HCT116 (cell line): Measurements from ENCODE around the gene GRAP. TPM values are rescaled to one million over a fixed set of nuclear protein-coding genes. Genes with fewer than 3 reads are reported as not detected.
"Not testable (repeated sequence)": the region's sequence is repeated elsewhere in the genome, so short reads cannot be mapped to it uniquely, and the experiment has no call there.

Experiments
- ATAC-seq: fragments of 200-7000 bp; cut with Tn5 transposase; 2 replicates; pipeline ENCODE4 v1.9.1; 2020; ENCODE audit warnings: mild to moderate bottlenecking, moderate library complexity
- BruUV-seq: library from RNA; stranded (reverse); fragments of 400-500 nt; replicated peaks from 2 replicates; lab custom pipeline; 2021; lab: Mats Ljungman, UMichigan
- CTCF ChIA-PET: fragments of 300-600 bp; sonication (Branson Sonifier 250); formaldehyde crosslinking; loops from one replicate; lab custom pipeline; 2021; ENCODE audit warnings: antibody characterized with exemption; lab: Charles Lee
- POLR2A ChIA-PET: fragments of 300-600, 350-600 bp; sonication (Branson Sonifier 250); formaldehyde crosslinking; loops from one replicate; lab custom pipeline; 2021; ENCODE audit warnings: antibody characterized with exemption; lab: Charles Lee
- RAD21 ChIA-PET, 2 experiments: fragments of 300-600 bp; sonication (Branson Sonifier 250); formaldehyde crosslinking; loops; one replicate each; lab custom pipeline; 2023; ENCODE audit warnings: low total read pairs in 2 of 2; ENCODE audit not compliant: uncharacterized antibody in 2 of 2, unreplicated experiment in 2 of 2, low non-redundant PET in 1 of 2; lab: Charles Lee
- DNase-seq: peaks from one replicate; pipeline ENCODE4 v3.0.0-alpha.2; 2010; ENCODE audit warnings: low read depth, low spot score
- H2AFZ ChIP-seq: fragments of 200-600 bp; shearing (Covaris generic), sonication (generic); 2 replicates; pipeline ENCODE4 v1.6.1; 2017; ENCODE audit warnings: low read depth, mixed run types, mixed read lengths, antibody characterized with exemption, low read length; ENCODE audit not compliant: poor library complexity, severe bottlenecking
- H3K27ac ChIP-seq: 2 replicates; pipeline ENCODE4 v1.5.1; 2012; ENCODE audit warnings: low read depth, low read length
- H3K27me3 ChIP-seq: fragments of 200-600 bp; sonication (generic); 2 replicates; pipeline ENCODE4 v1.6.1; 2016; ENCODE audit warnings: mixed run types, low read length, mixed read lengths; ENCODE audit not compliant: insufficient read depth
- H3K36me3 ChIP-seq, 2 experiments: fragments of 200-500 bp in 1 of 2; fragments of 200-600 bp in 1 of 2; sonication (Bioruptor generic) in 1 of 2; sonication (generic) in 1 of 2; 2 replicates each; pipeline versions ENCODE4 v1.5.1 to v1.6.1; 2014 to 2016; ENCODE audit warnings: low read length in 2 of 2, inconsistent platforms in 1 of 2, mixed read lengths in 1 of 2, mixed run types in 1 of 2; ENCODE audit not compliant: insufficient read depth in 2 of 2, control insufficient read depth in 1 of 2
- H3K4me1 ChIP-seq, 2 experiments: fragments of 200-600 bp in 1 of 2; sonication (generic) in 1 of 2; 2 replicates each; pipeline versions ENCODE4 v1.5.1 to v1.6.1; 2012 to 2017; ENCODE audit warnings: low read length in 2 of 2, inconsistent platforms in 1 of 2, mild to moderate bottlenecking in 1 of 2, mixed read lengths in 1 of 2, mixed run types in 1 of 2, moderate library complexity in 1 of 2; ENCODE audit not compliant: insufficient read depth in 2 of 2, control insufficient read depth in 1 of 2
- H3K4me2 ChIP-seq: fragments of 200-600 bp; sonication (generic); 2 replicates; pipeline ENCODE4 v1.6.1; 2017; ENCODE audit warnings: mixed run types, low read length, mixed read lengths
- H3K4me3 ChIP-seq, 2 experiments: fragments of 200-600 bp in 1 of 2; sonication (generic) in 1 of 2; replicated peaks in 1 of 2; 2 replicates each; pipeline ENCODE4 v1.5.1; 2011 to 2016; ENCODE audit warnings: low read length in 2 of 2, control low read depth in 1 of 2, low read depth in 1 of 2, mild to moderate bottlenecking in 1 of 2, mixed read lengths in 1 of 2, mixed run types in 1 of 2
- H3K79me2 ChIP-seq: fragments of 200-600 bp; sonication (generic); 2 replicates; pipeline ENCODE4 v1.6.1; 2017; ENCODE audit warnings: mild to moderate bottlenecking, mixed run types, low read length, moderate library complexity, mixed read lengths; ENCODE audit not compliant: insufficient read depth
- H3K9ac ChIP-seq: fragments of 200-600 bp; sonication (generic); 2 replicates; pipeline ENCODE4 v1.6.1; 2016; ENCODE audit warnings: low read length, mixed read lengths
- H3K9me2 ChIP-seq: fragments of 200-600 bp; sonication (generic), shearing (Covaris generic); 2 replicates; pipeline ENCODE4 v1.6.1; 2017; ENCODE audit warnings: mixed run types, mild to moderate bottlenecking, moderate library complexity; ENCODE audit not compliant: insufficient read depth
- H3K9me3 ChIP-seq, 2 experiments: fragments of 200-500 bp in 1 of 2; fragments of 200-600 bp in 1 of 2; sonication (Bioruptor generic) in 1 of 2; sonication (generic) in 1 of 2; 2 replicates each; pipeline ENCODE4 v1.6.1; 2014 to 2017; ENCODE audit warnings: low read length in 2 of 2, mixed read lengths in 2 of 2, inconsistent platforms in 1 of 2, low read depth in 1 of 2, mild to moderate bottlenecking in 1 of 2, mixed run types in 1 of 2, moderate library complexity in 1 of 2; ENCODE audit not compliant: control insufficient read depth in 1 of 2, insufficient read depth in 1 of 2
- H4K20me1 ChIP-seq: fragments of 200-600 bp; sonication (generic), shearing (Covaris generic); 2 replicates; pipeline ENCODE4 v1.6.1; 2017; ENCODE audit warnings: mixed run types, mild to moderate bottlenecking, moderate library complexity; ENCODE audit not compliant: insufficient read depth
- POLR2A ChIP-seq: IDR thresholded peaks from 2 replicates; pipeline ENCODE4 v1.7.0; 2011; ENCODE audit warnings: borderline replicate concordance; ENCODE audit not compliant: insufficient read depth, insufficient read length; ENCODE audit errors: extremely low read depth
- POLR2AphosphoS5 ChIP-seq: IDR thresholded peaks from 2 replicates; pipeline ENCODE4 v1.6.1; 2011; ENCODE audit warnings: mild to moderate bottlenecking, low read depth, low read length, moderate library complexity
- SIN3A ChIP-seq: IDR thresholded peaks from 2 replicates; pipeline ENCODE4 v1.6.1; 2012; ENCODE audit warnings: low read depth
- YY1 ChIP-seq: IDR thresholded peaks from 2 replicates; pipeline ENCODE4 v1.6.1; 2011; ENCODE audit warnings: low read length, low read depth, moderate library complexity, mild to moderate bottlenecking; ENCODE audit not compliant: insufficient replicate concordance; ENCODE audit errors: extremely low read depth
- ZBTB33 ChIP-seq: IDR thresholded peaks from 2 replicates; pipeline ENCODE4 v1.6.1; 2011; ENCODE audit warnings: mild to moderate bottlenecking, low read length, moderate library complexity; ENCODE audit not compliant: insufficient replicate concordance; ENCODE audit errors: extremely low read depth
- intact Hi-C: fragments of 100-400 bp; cut with micrococcal nuclease; formaldehyde crosslinking; loops from 2 replicates; pipeline ENCODE4 v1.10.0; 2022
- total RNA-seq: library from RNA; stranded (reverse); gene quantifications from one replicate; pipeline ENCODE4 v1.2.1, GENCODE V29; 2021; ENCODE audit not compliant: unreplicated experiment

Gene GRAP
- total RNA-seq, 1 experiment from 2014 or later: 0.27 TPM

GRCh38 chr17:19063326-19063956, 16.7 kb upstream of the GRAP start:
- H3K4me3 ChIP-seq, DNase-seq, H3K36me3 ChIP-seq, H3K79me2 ChIP-seq, H4K20me1 ChIP-seq, POLR2A ChIA-PET, H3K9me3 ChIP-seq, H2AFZ ChIP-seq, H3K9ac ChIP-seq, H3K27ac ChIP-seq, H3K4me2 ChIP-seq, RAD21 ChIA-PET, H3K4me1 ChIP-seq, CTCF ChIA-PET, H3K27me3 ChIP-seq, intact Hi-C loops, H3K9me2 ChIP-seq: not testable (repeated sequence)
- BruUV-seq: TSS peak; percentile 100
- TF ChIP-seq ZBTB33: peak; percentile 63
- peak; percentile 67 for TF ChIP-seq POLR2AphosphoS5
- peak; percentile 94 for TF ChIP-seq POLR2A
- TF ChIP-seq SIN3A: peak; percentile 87
- peak; percentile 9 for TF ChIP-seq YY1
- ATAC-seq: peak; percentile 60

- H3K9me2 ChIP-seq, H3K4me1 ChIP-seq, H3K4me2 ChIP-seq, BruUV-seq, H2AFZ ChIP-seq, H3K79me2 ChIP-seq, intact Hi-C loops, H3K27ac ChIP-seq, H3K9ac ChIP-seq, H4K20me1 ChIP-seq, CTCF ChIA-PET, H3K9me3 ChIP-seq, H3K4me3 ChIP-seq, DNase-seq, POLR2A ChIA-PET, H3K36me3 ChIP-seq, RAD21 ChIA-PET, H3K27me3 ChIP-seq: not testable (repeated sequence)
- ATAC-seq: peak; percentile 83
Measured at GRCh38 chr17:19062718-19063325, 16.1 kb upstream of the GRAP start.

GRCh38 chr17:19062009-19062717, 15.4 kb upstream of the GRAP start:
- BruUV-seq: TSS peak; percentile 96
- ATAC-seq: peak; percentile 21; the same call in 1 of the 2 replicates
- H3K27me3 ChIP-seq, intact Hi-C loops, H3K4me2 ChIP-seq, H4K20me1 ChIP-seq, CTCF ChIA-PET, H3K9me3 ChIP-seq, H3K36me3 ChIP-seq, H3K4me1 ChIP-seq, H3K9me2 ChIP-seq, H3K4me3 ChIP-seq, DNase-seq, H3K79me2 ChIP-seq, H3K27ac ChIP-seq, RAD21 ChIA-PET, H2AFZ ChIP-seq, POLR2A ChIA-PET, H3K9ac ChIP-seq: not testable (repeated sequence)
